Right hindlimb (tissue), 1 donor: ENCODE data around the gene HSD17B1.

ENCODE experiments used
- DNase-seq: peaks from one replicate; pipeline ENCODE4 v3.0.0-alpha.2; 2018

Gene HSD17B1

GRCh38 chr17:42568341-42569111 lies 15.8 kb downstream of the HSD17B1 start:
- peak; percentile 19 for DNase-seq

GRCh38 chr17:42571435-42572225 lies 18.9 kb downstream of the HSD17B1 start:
- DNase-seq: no peak

- no peak for DNase-seq
These were observed 20.4 kb downstream of the HSD17B1 start for GRCh38 chr17:42573095-42573494.

GRCh38 chr17:42574463-42574862 lies 21.7 kb downstream of the HSD17B1 start:
- DNase-seq: no peak

- DNase-seq: no peak
These were observed 24.4 kb downstream of the HSD17B1 start for GRCh38 chr17:42577140-42577531.

GRCh38 chr17:42577532-42578281 lies 25.0 kb downstream of the HSD17B1 start, which contains the start of gene PSMC3IP:
Gene PSMC3IP (minus strand): TSS chr17:42577729. CDS start chr17:42577686, 43 bp downstream.
- peak; percentile 97 for DNase-seq

GRCh38 chr17:42578282-42578869 lies 25.7 kb downstream of the HSD17B1 start:
- peak; percentile 81 for DNase-seq

GRCh38 chr17:42579794-42580551 lies 27.2 kb downstream of the HSD17B1 start:
- DNase-seq: no peak

- DNase-seq: no peak
These were observed 29.1 kb downstream of the HSD17B1 start for GRCh38 chr17:42581744-42582270.

- DNase-seq: no peak
These were observed 32.2 kb downstream of the HSD17B1 start for GRCh38 chr17:42584880-42585279.

GRCh38 chr17:42585353-42585752 lies 32.6 kb downstream of the HSD17B1 start:
- DNase-seq: no peak

GRCh38 chr17:42586514-42587230 lies 33.9 kb downstream of the HSD17B1 start:
- no peak for DNase-seq

- no peak for DNase-seq
These were observed 38.2 kb downstream of the HSD17B1 start for GRCh38 chr17:42590886-42591285.

GRCh38 chr17:42591411-42591810 lies 38.7 kb downstream of the HSD17B1 start:
- DNase-seq: no peak

- DNase-seq: no peak
These were observed 43.7 kb downstream of the HSD17B1 start for GRCh38 chr17:42596386-42596785.

- DNase-seq: no peak
These were observed 46.2 kb downstream of the HSD17B1 start for GRCh38 chr17:42598905-42599304.

GRCh38 chr17:42603318-42603717 lies 50.6 kb downstream of the HSD17B1 start:
- DNase-seq: no peak
